ENCODE results near the gene LAD1.

LAD1 gene

GRCh38 chr1:201371792-201372191 is 27.3 kb downstream of the LAD1 start:
- Histone ChIP-seq H3K9me3 (ENCODE audit: low read depth, low read length) (no peaks in the 10 kb centered on the region), H3K9ac (ENCODE audit: insufficient read length) (no peak overlapping the region)
- TF ChIP-seq EZH2 (IDR thresholded peaks at IDR 0.05) (no peak), POLR2AphosphoS5 (IDR thresholded peaks at IDR 0.05; ENCODE audit: borderline replicate concordance, low read depth, low read length) (no peak), FOXP2 (optimal IDR thresholded peaks at IDR 0.05; ENCODE audit: control extremely low read depth, extremely low read length, insufficient read depth) (no peak)

GRCh38 chr1:201371276-201371675 is 27.8 kb downstream of the LAD1 start:
- no peak for DNase-seq (ENCODE audit: low read depth, low spot score)
- TF ChIP-seq POLR2AphosphoS5 (IDR thresholded peaks at IDR 0.05; ENCODE audit: borderline replicate concordance, low read depth, low read length) (no peak), EZH2 (IDR thresholded peaks at IDR 0.05) (no peak), FOXP2 (optimal IDR thresholded peaks at IDR 0.05; ENCODE audit: control extremely low read depth, extremely low read length, insufficient read depth) (no peak)

More at GRCh38 chr1:201371792-201372191, 27.3 kb downstream of the LAD1 start:
- Histone ChIP-seq H3K4me3 (no peak overlapping the region), H3K27ac (no peak overlapping the region), H3K36me3 (ENCODE audit: insufficient read depth, low read length) (no peaks in the 10 kb centered on the region)
- no peak for DNase-seq (ENCODE audit: low read depth, low spot score)

GRCh38 chr1:201370500-201370899 is 28.6 kb downstream of the LAD1 start:
- TF ChIP-seq FOXP2 (optimal IDR thresholded peaks at IDR 0.05; ENCODE audit: control extremely low read depth, extremely low read length, insufficient read depth) (no peak), POLR2AphosphoS5 (IDR thresholded peaks at IDR 0.05; ENCODE audit: borderline replicate concordance, low read depth, low read length) (no peak), EZH2 (IDR thresholded peaks at IDR 0.05) (no peak)
- DNase-seq (ENCODE audit: low read depth, low spot score), result no peak
- H3K9me3 ChIP-seq (ENCODE audit: low read depth, low read length), result no peaks in the 10 kb centered on the region
- no peak overlapping the region for H3K4me3 ChIP-seq
- H3K9ac ChIP-seq (ENCODE audit: insufficient read length), result no peak overlapping the region
- H3K27ac ChIP-seq, result no peak overlapping the region
- H3K36me3 ChIP-seq (ENCODE audit: insufficient read depth, low read length), result no peaks in the 10 kb centered on the region

More at GRCh38 chr1:201371276-201371675, 27.8 kb downstream of the LAD1 start:
- Histone ChIP-seq H3K36me3 (ENCODE audit: insufficient read depth, low read length) (no peaks in the 10 kb centered on the region), H3K4me3 (no peak overlapping the region), H3K9ac (ENCODE audit: insufficient read length) (no peak overlapping the region), H3K9me3 (ENCODE audit: low read depth, low read length) (no peaks in the 10 kb centered on the region), H3K27ac (no peak overlapping the region)

- H3K27ac ChIP-seq, result no peak overlapping the region
- TF ChIP-seq EZH2 (IDR thresholded peaks at IDR 0.05) (no peak), POLR2AphosphoS5 (IDR thresholded peaks at IDR 0.05; ENCODE audit: borderline replicate concordance, low read depth, low read length) (no peak), FOXP2 (optimal IDR thresholded peaks at IDR 0.05; ENCODE audit: control extremely low read depth, extremely low read length, insufficient read depth) (no peak)
- no peaks in the 10 kb centered on the region for H3K36me3 ChIP-seq (ENCODE audit: insufficient read depth, low read length)
- DNase-seq (ENCODE audit: low read depth, low spot score), result no peak
- no peak overlapping the region for H3K9ac ChIP-seq (ENCODE audit: insufficient read length)
- H3K9me3 ChIP-seq (ENCODE audit: low read depth, low read length), result no peaks in the 10 kb centered on the region
- H3K4me3 ChIP-seq, result no peak overlapping the region
Observed at GRCh38 chr1:201369209-201369608, 29.9 kb downstream of the LAD1 start.

GRCh38 chr1:201366696-201367095 is 32.4 kb downstream of the LAD1 start:
- Histone ChIP-seq H3K4me3 (no peak overlapping the region), H3K36me3 (ENCODE audit: insufficient read depth, low read length) (no peaks in the 10 kb centered on the region), H3K27ac (no peak overlapping the region), H3K9me3 (ENCODE audit: low read depth, low read length) (no peaks in the 10 kb centered on the region), H3K9ac (ENCODE audit: insufficient read length) (no peak overlapping the region)
- TF ChIP-seq POLR2AphosphoS5 (IDR thresholded peaks at IDR 0.05; ENCODE audit: borderline replicate concordance, low read depth, low read length) (no peak), EZH2 (IDR thresholded peaks at IDR 0.05) (no peak), FOXP2 (optimal IDR thresholded peaks at IDR 0.05; ENCODE audit: control extremely low read depth, extremely low read length, insufficient read depth) (no peak)
- no peak for DNase-seq (ENCODE audit: low read depth, low spot score)

GRCh38 chr1:201365251-201365650 is 33.9 kb downstream of the LAD1 start:
- DNase-seq (ENCODE audit: low read depth, low spot score), result no peak
- Histone ChIP-seq H3K27ac (no peak overlapping the region), H3K9ac (ENCODE audit: insufficient read length) (no peak overlapping the region), H3K9me3 (ENCODE audit: low read depth, low read length) (no peaks in the 10 kb centered on the region), H3K36me3 (ENCODE audit: insufficient read depth, low read length) (no peaks in the 10 kb centered on the region), H3K4me3 (no peak overlapping the region)
- no peak for TF ChIP-seq EZH2 (IDR thresholded peaks at IDR 0.05)
- no peak for TF ChIP-seq FOXP2 (optimal IDR thresholded peaks at IDR 0.05; ENCODE audit: control extremely low read depth, extremely low read length, insufficient read depth)
- no peak for TF ChIP-seq POLR2AphosphoS5 (IDR thresholded peaks at IDR 0.05; ENCODE audit: borderline replicate concordance, low read depth, low read length)

GRCh38 chr1:201364808-201365105 is 34.4 kb downstream of the LAD1 start:
- TF ChIP-seq FOXP2 (optimal IDR thresholded peaks at IDR 0.05; ENCODE audit: control extremely low read depth, extremely low read length, insufficient read depth) (no peak), EZH2 (IDR thresholded peaks at IDR 0.05) (no peak), POLR2AphosphoS5 (IDR thresholded peaks at IDR 0.05; ENCODE audit: borderline replicate concordance, low read depth, low read length) (no peak)
- no peak for DNase-seq (ENCODE audit: low read depth, low spot score)
- Histone ChIP-seq H3K4me3 (no peak overlapping the region), H3K36me3 (ENCODE audit: insufficient read depth, low read length) (no peaks in the 10 kb centered on the region), H3K9ac (ENCODE audit: insufficient read length) (no peak overlapping the region), H3K9me3 (ENCODE audit: low read depth, low read length) (no peaks in the 10 kb centered on the region), H3K27ac (no peak overlapping the region)

GRCh38 chr1:201363467-201363866 is 35.7 kb downstream of the LAD1 start:
- Histone ChIP-seq H3K9me3 (ENCODE audit: low read depth, low read length) (no peaks in the 10 kb centered on the region), H3K9ac (ENCODE audit: insufficient read length) (no peak overlapping the region), H3K36me3 (ENCODE audit: insufficient read depth, low read length) (no peaks in the 10 kb centered on the region), H3K27ac (no peak overlapping the region), H3K4me3 (no peak overlapping the region)
- DNase-seq (ENCODE audit: low read depth, low spot score), result no peak
- TF ChIP-seq EZH2 (IDR thresholded peaks at IDR 0.05), result no peak
- TF ChIP-seq FOXP2 (optimal IDR thresholded peaks at IDR 0.05; ENCODE audit: control extremely low read depth, extremely low read length, insufficient read depth), result no peak
- no peak for TF ChIP-seq POLR2AphosphoS5 (IDR thresholded peaks at IDR 0.05; ENCODE audit: borderline replicate concordance, low read depth, low read length)

- Histone ChIP-seq H3K4me3 (no peak overlapping the region), H3K9ac (ENCODE audit: insufficient read length) (no peak overlapping the region), H3K9me3 (ENCODE audit: low read depth, low read length) (no peaks in the 10 kb centered on the region), H3K27ac (no peak overlapping the region), H3K36me3 (ENCODE audit: insufficient read depth, low read length) (no peaks in the 10 kb centered on the region)
- no peak for TF ChIP-seq FOXP2 (optimal IDR thresholded peaks at IDR 0.05; ENCODE audit: control extremely low read depth, extremely low read length, insufficient read depth)
- no peak for TF ChIP-seq EZH2 (IDR thresholded peaks at IDR 0.05)
- TF ChIP-seq POLR2AphosphoS5 (IDR thresholded peaks at IDR 0.05; ENCODE audit: borderline replicate concordance, low read depth, low read length), result no peak
- no peak for DNase-seq (ENCODE audit: low read depth, low spot score)
Observed at GRCh38 chr1:201362906-201363305, 36.2 kb downstream of the LAD1 start.
